ENCODE results near the gene MYORG.
"Not testable (repeated sequence)": the region's sequence is repeated elsewhere in the genome, so short reads cannot be mapped to it uniquely, and the experiment has no call there.

Gene MYORG

GRCh38 chr9:34343090-34343489, 33.6 kb downstream of the MYORG start:
- no peak overlapping the region for H3K4me3 ChIP-seq (replicated peaks in 1 of 2; ENCODE audit: low read depth in 2 of 2, low read length in 2 of 2)
- TF ChIP-seq, protein P1, sequence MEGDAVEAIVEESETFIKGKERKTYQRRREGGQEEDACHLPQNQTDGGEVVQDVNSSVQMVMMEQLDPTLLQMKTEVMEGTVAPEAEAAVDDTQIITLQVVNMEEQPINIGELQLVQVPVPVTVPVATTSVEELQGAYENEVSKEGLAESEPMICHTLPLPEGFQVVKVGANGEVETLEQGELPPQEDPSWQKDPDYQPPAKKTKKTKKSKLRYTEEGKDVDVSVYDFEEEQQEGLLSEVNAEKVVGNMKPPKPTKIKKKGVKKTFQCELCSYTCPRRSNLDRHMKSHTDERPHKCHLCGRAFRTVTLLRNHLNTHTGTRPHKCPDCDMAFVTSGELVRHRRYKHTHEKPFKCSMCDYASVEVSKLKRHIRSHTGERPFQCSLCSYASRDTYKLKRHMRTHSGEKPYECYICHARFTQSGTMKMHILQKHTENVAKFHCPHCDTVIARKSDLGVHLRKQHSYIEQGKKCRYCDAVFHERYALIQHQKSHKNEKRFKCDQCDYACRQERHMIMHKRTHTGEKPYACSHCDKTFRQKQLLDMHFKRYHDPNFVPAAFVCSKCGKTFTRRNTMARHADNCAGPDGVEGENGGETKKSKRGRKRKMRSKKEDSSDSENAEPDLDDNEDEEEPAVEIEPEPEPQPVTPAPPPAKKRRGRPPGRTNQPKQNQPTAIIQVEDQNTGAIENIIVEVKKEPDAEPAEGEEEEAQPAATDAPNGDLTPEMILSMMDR (IDR thresholded peaks at IDR 0.05; ENCODE audit: low read depth, low read length) = no peak
- DNase-seq (ENCODE audit: low read depth in 2 of 2) = peak in 1 of 2 donors; percentile 62

DNA sequence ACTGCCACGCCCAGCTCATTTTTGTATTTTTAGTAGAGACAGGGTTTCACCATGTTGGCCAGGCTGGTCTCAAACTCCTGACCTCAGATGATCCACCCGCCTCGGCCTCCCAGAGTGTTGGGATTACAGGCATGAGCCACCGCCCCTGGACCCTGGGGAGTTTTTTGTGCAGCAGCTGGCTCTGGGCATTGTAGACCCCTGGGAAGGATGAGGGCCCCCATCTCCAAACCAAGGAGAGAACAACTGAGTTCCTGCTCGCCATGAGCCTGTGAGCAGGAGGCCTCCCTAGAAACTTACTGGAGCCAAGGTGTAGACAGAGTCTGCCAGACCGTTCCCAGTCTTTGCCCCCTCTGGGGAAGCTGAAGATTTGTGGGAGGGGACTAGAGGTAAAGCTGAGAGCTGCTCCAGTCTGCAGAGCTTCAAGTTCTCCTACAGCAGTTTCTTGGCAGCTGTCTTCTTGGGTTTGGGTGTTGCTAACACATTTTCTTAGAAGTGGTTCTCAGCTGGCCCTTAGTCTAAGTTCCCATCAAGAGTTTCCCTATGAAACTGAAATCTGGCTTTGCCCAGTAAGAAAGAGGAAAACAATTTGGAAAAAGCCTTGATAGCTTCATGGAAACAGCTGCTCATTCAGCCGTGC, 34.9 kb downstream of the MYORG start:
- DNase-seq (ENCODE audit: low read depth in 2 of 2) = no peak
- TF ChIP-seq, protein P1 (IDR thresholded peaks at IDR 0.05; ENCODE audit: low read depth, low read length) = no peak
- H3K4me3 ChIP-seq (replicated peaks in 1 of 2; ENCODE audit: low read depth in 2 of 2, low read length in 2 of 2) = no peak overlapping the region

DNA sequence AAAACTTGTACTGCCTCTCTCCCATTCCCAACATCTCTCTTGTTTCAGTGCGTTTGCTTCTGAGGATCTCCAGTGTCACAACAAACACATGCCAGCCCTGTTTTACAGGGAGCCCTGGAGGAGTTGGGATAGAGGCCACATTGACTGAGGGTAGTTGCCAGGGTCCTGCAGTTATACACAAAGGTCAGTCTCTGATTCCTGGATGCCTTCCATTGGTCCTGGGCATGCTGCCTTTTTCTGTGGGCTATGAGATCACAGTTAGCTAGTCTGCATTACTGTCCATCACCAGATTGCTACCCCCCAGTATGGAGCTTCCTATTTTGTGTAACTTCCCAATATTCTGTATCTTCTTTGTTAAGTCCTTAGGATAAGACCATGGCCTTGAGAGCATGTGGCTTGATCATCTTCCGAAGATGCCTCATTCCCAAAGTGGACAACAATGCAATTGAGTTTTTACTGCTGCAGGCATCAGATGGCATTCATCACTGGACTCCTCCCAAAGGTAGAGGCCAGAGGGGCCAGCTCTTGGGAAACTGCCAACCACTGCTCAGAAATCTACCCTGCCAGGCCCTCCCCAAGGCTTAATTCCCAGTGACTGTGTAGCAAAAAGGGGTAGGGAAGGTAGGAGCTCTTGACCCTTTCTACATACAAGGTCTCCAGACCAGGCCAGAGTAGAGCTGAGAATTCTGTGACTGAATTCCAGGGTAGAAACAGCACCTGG, 37.9 kb downstream of the MYORG start:
- no peak overlapping the region for H3K4me3 ChIP-seq (replicated peaks in 1 of 2; ENCODE audit: low read depth in 2 of 2, low read length in 2 of 2)
- TF ChIP-seq, protein P1 (IDR thresholded peaks at IDR 0.05; ENCODE audit: low read depth, low read length) = no peak
- DNase-seq (ENCODE audit: low read depth in 2 of 2) = no peak

- DNase-seq (ENCODE audit: low read depth in 2 of 2); H3K4me3 ChIP-seq (replicated peaks in 1 of 2; ENCODE audit: low read depth in 2 of 2, low read length in 2 of 2): not testable (repeated sequence)
Measured at GRCh38 chr9:34338079-34338478, 38.6 kb downstream of the MYORG start.

- peak in 1 of 2 donors; percentile 18 for DNase-seq (ENCODE audit: low read depth in 2 of 2)
- TF ChIP-seq, protein P1 (IDR thresholded peaks at IDR 0.05; ENCODE audit: low read depth, low read length) = peak; percentile 14
- no peak overlapping the region for H3K4me3 ChIP-seq (replicated peaks in 1 of 2; ENCODE audit: low read depth in 2 of 2, low read length in 2 of 2)
Measured at GRCh38 chr9:34337403-34337802, 39.3 kb downstream of the MYORG start.

DNA sequence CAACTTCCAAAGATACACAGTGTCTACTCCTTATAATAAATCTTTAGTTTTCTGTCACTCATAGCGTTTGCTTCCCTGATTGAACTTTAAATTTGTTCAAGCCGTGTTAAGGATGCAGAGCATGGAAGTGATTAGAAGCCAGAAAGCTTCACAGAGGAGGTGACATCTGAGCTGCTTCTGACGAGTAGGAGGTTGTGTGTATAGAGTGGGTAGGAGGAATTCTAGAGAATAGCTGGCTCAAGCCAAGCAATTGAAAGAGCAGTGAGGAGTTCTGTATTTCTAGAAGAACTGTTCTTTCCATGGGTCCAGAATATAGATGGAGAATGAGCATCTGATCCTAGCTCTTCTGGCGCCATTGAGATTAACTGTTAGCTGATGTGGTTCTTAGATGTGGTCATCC, 41.3 kb downstream of the MYORG start:
- no peak overlapping the region for H3K4me3 ChIP-seq (replicated peaks in 1 of 2; ENCODE audit: low read depth in 2 of 2, low read length in 2 of 2)
- TF ChIP-seq, protein P1 (IDR thresholded peaks at IDR 0.05; ENCODE audit: low read depth, low read length) = no peak
- DNase-seq (ENCODE audit: low read depth in 2 of 2) = no peak

GRCh38 chr9:34334916-34335315, 41.8 kb downstream of the MYORG start:
- no peak for DNase-seq (ENCODE audit: low read depth in 2 of 2)
- TF ChIP-seq, protein P1 (IDR thresholded peaks at IDR 0.05; ENCODE audit: low read depth, low read length) = no peak
- no peak overlapping the region for H3K4me3 ChIP-seq (replicated peaks in 1 of 2; ENCODE audit: low read depth in 2 of 2, low read length in 2 of 2)
